BLaER1 (cell line): Measurements from ENCODE around the gene UPB1.

ENCODE experiments used
- H3K27ac ChIP-seq: shearing (Covaris generic); formaldehyde crosslinking; 2 replicates; pipeline ENCODE4 v1.8.1; 2022
- H3K27me3 ChIP-seq: shearing (Covaris generic); formaldehyde crosslinking; 2 replicates; pipeline ENCODE4 v1.8.1; 2022
- H3K36me3 ChIP-seq: shearing (Covaris generic); formaldehyde crosslinking; 2 replicates; pipeline ENCODE4 v1.8.1; 2022
- H3K4me1 ChIP-seq: shearing (Covaris generic); formaldehyde crosslinking; 2 replicates; pipeline ENCODE4 v1.8.1; 2022
- H3K4me2 ChIP-seq: shearing (Covaris generic); formaldehyde crosslinking; 2 replicates; pipeline ENCODE4 v1.8.1; 2022
- H3K4me3 ChIP-seq: shearing (Covaris generic); formaldehyde crosslinking; 2 replicates; pipeline ENCODE4 v1.8.1; 2022
- H3K9ac ChIP-seq: shearing (Covaris generic); formaldehyde crosslinking; 2 replicates; pipeline ENCODE4 v1.8.1; 2022
- H3K9me3 ChIP-seq: shearing (Covaris generic); formaldehyde crosslinking; 2 replicates; pipeline ENCODE4 v1.8.1; 2022
- H4K20me1 ChIP-seq: shearing (Covaris generic); formaldehyde crosslinking; 2 replicates; pipeline ENCODE4 v1.8.1; 2022
- Cebpa-rat ChIP-seq: shearing (Covaris generic); IDR thresholded peaks from 2 replicates; pipeline ENCODE4 v1.8.1; 2022

UPB1 gene

DNA sequence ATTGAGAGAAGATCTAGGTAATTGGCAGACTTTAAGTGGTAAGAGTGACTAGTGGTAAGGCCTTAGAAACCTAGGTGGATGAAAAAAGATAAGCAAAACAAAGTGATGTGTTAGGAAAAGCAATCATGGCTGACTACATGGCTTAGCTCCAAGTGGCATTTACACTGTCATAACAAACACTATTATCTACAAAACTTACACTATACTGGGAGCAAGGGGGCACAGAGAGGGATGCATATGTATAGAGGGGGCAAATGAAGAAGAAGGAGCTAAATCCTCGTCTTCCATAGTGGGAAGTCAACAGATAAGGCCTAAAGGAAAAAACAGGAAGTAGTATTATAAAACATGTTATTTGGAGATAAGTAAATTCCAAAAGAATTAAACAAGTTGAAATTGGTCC lies 35.2 kb upstream of the UPB1 start:
- Histone ChIP-seq H3K27ac (no peak overlapping the region), H3K4me3 (no peak overlapping the region), H3K36me3 (no peaks in the 10 kb centered on the region), H3K9ac (no peak overlapping the region), H3K27me3 (no peaks in the 10 kb centered on the region), H3K4me1 (no peaks in the 10 kb centered on the region), H3K9me3 (no peaks in the 10 kb centered on the region), H3K4me2 (no peak overlapping the region), H4K20me1 (no peaks in the 10 kb centered on the region)
- no peak for TF ChIP-seq Cebpa-rat

DNA sequence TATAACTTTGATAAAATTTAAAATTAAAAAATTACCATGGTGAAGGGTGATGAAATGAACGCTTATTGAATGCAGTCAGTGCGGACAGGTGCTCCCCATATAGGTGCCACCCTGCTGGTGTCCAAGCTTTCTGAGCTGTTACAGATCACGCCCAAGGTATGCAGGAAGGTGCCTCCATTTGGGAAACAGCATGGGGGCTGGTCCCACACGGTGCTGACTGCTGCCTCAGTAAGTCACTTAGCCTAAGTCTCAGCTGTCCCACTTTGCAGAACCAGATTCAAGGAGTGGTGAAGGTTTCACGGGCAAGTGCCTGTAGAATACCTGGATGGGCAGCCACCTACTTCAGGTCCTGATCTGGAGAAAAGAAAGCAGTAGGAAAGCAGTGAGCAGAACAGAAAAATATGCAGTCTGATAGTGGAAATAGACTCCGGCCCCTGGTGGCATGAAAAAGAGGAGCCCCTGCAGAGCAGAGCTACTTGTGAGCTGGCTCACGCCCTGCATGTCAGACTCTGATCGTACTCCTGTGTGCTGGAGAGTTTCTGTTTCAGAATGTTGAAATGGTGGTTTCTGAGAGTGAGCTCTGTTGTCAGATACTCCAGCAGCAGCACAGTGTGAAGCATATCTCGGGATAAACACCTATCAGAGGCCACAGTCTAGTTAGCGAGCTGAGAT lies 34.6 kb upstream of the UPB1 start:
- H3K4me3 ChIP-seq, result no peak overlapping the region

DNA sequence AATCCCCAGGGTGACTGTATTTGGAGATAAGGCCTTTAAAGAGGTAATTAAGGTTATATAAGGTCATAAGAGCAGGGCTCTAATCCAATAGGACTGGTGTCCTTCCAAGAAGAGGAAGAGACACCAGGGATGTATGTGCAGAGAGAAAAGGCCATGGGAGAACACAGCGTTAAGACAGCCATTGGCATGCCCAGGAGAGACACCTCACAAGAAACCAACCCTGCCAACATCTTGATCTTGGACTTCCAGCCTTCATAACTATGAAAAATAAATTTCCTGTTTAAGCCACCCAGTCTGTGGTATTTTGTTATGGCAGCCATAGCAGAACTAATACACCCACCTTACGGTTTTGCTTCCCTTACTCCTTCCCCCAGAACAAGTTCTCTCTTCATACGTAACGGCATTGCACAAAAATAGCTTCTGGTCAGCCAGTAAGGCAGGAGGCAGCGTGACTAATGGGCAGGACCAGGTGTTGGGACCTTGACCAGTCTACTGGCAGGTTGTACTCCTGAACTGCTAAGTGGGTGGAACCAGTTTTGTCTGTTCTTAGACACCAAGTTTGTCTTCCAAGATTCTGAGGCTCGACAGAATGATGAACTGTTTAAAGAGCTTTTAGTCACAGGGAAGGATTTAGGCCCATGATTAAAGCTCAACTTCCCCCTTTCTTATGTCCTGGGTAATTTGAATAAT lies 31.9 kb upstream of the UPB1 start:
- no peaks in the 10 kb centered on the region for H4K20me1 ChIP-seq
- no peak overlapping the region for H3K9ac ChIP-seq
- H3K9me3 ChIP-seq, result no peaks in the 10 kb centered on the region
- TF ChIP-seq Cebpa-rat, result no peak
- H3K27ac ChIP-seq, result no peak overlapping the region
- no peaks in the 10 kb centered on the region for H3K27me3 ChIP-seq
- H3K4me3 ChIP-seq, result no peak overlapping the region
- no peaks in the 10 kb centered on the region for H3K36me3 ChIP-seq
- H3K4me1 ChIP-seq, result peaks cover 15% of the 10 kb centered on the region
- H3K4me2 ChIP-seq, result no peak overlapping the region

More for the DNA sequence above, 34.6 kb upstream of the UPB1 start:
- no peaks in the 10 kb centered on the region for H3K36me3 ChIP-seq
- H3K27ac ChIP-seq, result no peak overlapping the region
- no peaks in the 10 kb centered on the region for H4K20me1 ChIP-seq
- no peak overlapping the region for H3K4me2 ChIP-seq
- TF ChIP-seq Cebpa-rat, result no peak
- no peaks in the 10 kb centered on the region for H3K4me1 ChIP-seq
- H3K9me3 ChIP-seq, result no peaks in the 10 kb centered on the region
- H3K9ac ChIP-seq, result no peak overlapping the region
- H3K27me3 ChIP-seq, result no peaks in the 10 kb centered on the region

DNA sequence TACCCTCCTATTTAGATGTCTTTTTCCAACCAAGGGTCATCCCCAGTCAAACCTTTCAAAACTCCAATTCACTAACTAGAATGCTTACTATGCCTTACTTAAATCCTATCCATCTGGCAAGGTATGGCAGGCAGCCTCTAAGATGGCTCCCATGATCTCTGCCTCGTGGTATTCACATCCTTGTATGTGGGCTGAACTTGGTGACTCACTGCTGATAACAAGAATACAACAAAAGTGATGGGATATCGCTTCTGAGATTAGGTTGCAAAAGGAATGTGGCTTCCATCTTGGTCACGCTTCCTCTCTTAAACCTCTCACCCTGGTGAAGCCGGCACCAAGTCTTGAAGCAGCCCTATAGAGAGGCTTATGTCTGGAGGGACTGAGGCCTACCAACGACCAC lies 29.6 kb upstream of the UPB1 start:
- Histone ChIP-seq H3K36me3 (no peaks in the 10 kb centered on the region), H3K9me3 (no peaks in the 10 kb centered on the region), H3K4me1 (peaks cover 15% of the 10 kb centered on the region), H3K27ac (no peak overlapping the region), H3K4me2 (no peak overlapping the region), H3K4me3 (no peak overlapping the region), H3K27me3 (no peaks in the 10 kb centered on the region), H3K9ac (no peak overlapping the region), H4K20me1 (no peaks in the 10 kb centered on the region)
- no peak for TF ChIP-seq Cebpa-rat

DNA sequence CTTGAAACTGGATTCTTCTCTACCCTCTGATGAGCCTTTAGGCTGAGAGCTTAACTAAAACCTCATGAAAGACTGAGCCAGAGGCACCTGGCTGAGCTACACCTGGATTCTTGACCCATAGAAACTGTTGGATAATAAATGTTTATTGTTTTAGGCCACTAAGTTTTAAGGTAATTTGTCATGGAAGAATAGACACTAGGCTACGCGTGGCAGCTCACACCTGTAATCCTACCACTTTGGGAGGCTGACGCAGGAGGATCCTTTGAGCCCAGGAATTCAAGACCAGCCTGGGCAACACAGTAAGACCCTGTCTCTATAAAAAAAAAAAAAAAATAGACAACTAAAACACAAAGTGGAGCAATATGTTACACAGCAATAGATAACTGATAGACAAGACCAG lies 29.2 kb upstream of the UPB1 start:
- no peak overlapping the region for H3K9ac ChIP-seq
- no peaks in the 10 kb centered on the region for H3K9me3 ChIP-seq
- no peaks in the 10 kb centered on the region for H3K27me3 ChIP-seq
- no peak overlapping the region for H3K4me3 ChIP-seq
- peaks cover 15% of the 10 kb centered on the region for H3K4me1 ChIP-seq
- no peaks in the 10 kb centered on the region for H4K20me1 ChIP-seq
- no peak for TF ChIP-seq Cebpa-rat
- no peak overlapping the region for H3K27ac ChIP-seq
- peak overlapping the region; percentile 60; the same call in 1 of the 2 replicates for H3K4me2 ChIP-seq
- no peaks in the 10 kb centered on the region for H3K36me3 ChIP-seq

DNA sequence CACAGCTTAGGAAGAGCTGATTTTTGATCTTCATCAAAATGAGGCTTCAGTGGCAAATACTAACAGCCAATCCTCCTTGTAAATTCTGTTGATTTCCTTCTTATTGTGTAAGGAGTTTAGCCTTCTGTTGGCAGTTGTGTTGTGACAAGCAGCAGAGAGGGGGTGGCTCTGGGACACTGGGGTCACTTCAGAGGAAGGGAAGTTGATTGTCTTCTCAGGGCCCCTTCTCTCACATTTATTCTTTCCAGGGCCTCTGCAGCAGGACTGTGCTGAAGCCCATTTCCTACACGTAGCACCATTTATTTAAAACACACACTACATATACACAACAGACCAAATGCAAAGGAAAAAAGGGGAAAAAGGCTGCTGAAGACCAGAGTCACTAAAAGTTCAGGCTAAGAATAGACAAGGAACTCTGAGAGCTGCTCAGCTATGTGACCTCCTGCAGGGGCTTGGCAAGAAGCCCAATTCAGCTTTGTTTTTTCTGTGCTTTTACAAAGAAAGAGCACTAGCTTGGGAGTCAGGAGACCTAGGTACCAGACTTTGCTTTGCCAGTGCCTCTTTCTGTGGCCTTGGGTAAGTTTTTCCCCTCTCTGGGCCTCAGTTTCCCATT lies 28.3 kb upstream of the UPB1 start:
- H3K4me3 ChIP-seq, result no peak overlapping the region
- TF ChIP-seq Cebpa-rat, result no peak
- H3K9me3 ChIP-seq, result no peaks in the 10 kb centered on the region
- no peaks in the 10 kb centered on the region for H4K20me1 ChIP-seq
- peaks cover 15% of the 10 kb centered on the region for H3K4me1 ChIP-seq
- H3K27ac ChIP-seq, result 0 out of 2 replicates have a peak overlapping the region, but pooled peaks have one; percentile 32
- no peak overlapping the region for H3K9ac ChIP-seq
- no peaks in the 10 kb centered on the region for H3K27me3 ChIP-seq
- H3K36me3 ChIP-seq, result no peaks in the 10 kb centered on the region
- H3K4me2 ChIP-seq, result peak overlapping the region; percentile 60

DNA sequence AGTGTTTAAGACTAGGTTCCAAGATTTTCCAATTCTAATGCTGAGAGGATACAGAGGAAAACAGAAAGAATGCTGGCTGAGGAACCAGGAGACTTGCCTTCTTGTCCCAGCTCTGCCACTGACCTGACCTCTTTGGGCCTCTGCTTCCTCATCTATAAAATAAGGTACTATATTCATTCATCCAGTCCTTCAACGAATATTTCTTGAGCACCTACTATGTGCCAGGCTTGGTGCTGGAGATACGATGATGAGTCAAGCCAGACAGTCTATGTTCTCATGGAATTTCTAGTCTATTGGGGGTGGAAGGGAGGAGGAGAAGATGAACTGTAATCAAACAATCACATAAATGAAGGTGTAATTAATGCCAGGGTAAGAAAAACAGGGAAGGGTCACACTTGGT lies 27.8 kb upstream of the UPB1 start:
- Histone ChIP-seq H4K20me1 (no peaks in the 10 kb centered on the region), H3K27me3 (no peaks in the 10 kb centered on the region), H3K4me2 (peak overlapping the region; percentile 60), H3K9ac (no peak overlapping the region), H3K27ac (0 out of 2 replicates have a peak overlapping the region, but pooled peaks have one; percentile 32), H3K4me3 (no peak overlapping the region), H3K36me3 (no peaks in the 10 kb centered on the region), H3K9me3 (no peaks in the 10 kb centered on the region), H3K4me1 (peaks cover 15% of the 10 kb centered on the region)
- TF ChIP-seq Cebpa-rat, result no peak

DNA sequence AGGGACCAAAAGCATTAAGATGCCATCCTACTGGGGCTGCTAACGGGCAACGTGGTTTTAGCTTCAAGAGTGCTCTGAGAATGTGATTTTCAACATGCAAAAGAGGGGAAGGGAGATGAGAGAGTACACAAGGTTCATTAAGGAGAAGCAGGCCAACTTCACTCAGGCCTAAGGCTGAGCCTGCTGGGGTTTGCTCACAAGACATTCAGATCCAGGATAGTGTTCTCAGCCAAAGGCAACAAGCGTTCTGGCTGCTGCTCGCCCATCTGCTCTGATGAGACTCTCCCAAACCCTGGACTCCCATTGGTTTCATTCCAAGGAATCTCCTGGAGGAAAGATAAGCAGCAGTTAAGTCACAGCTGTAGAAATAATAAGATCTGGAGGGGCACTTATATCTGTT lies 23.6 kb upstream of the UPB1 start:
- Histone ChIP-seq H3K9ac (no peak overlapping the region), H3K4me3 (no peak overlapping the region), H3K9me3 (no peaks in the 10 kb centered on the region), H3K27ac (no peak overlapping the region), H3K4me1 (peaks cover 9% of the 10 kb centered on the region), H4K20me1 (no peaks in the 10 kb centered on the region), H3K36me3 (no peaks in the 10 kb centered on the region), H3K4me2 (no peak overlapping the region), H3K27me3 (no peaks in the 10 kb centered on the region)
- no peak for TF ChIP-seq Cebpa-rat

DNA sequence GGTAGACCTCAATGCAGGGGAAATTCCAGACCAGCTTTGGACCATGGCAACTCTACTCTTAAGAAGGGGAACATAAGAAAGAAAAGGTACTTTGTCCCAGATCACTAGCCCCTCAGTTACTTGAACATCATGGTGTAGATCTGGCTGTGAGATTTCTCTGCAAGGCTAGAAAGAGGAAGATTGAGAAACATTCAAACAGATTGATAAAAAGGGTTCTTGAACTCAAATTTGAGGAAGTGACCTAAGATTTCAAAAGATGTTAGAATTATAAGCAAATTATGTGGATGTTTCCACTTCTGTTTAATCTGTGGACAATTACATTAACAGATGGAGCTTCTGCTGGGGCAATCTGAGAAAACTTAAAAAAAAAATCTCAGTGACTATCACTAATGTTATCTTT lies 21.8 kb upstream of the UPB1 start:
- Histone ChIP-seq H4K20me1 (no peaks in the 10 kb centered on the region), H3K27me3 (no peaks in the 10 kb centered on the region), H3K36me3 (no peaks in the 10 kb centered on the region), H3K4me1 (no peaks in the 10 kb centered on the region), H3K9ac (no peak overlapping the region), H3K4me2 (no peak overlapping the region), H3K9me3 (no peaks in the 10 kb centered on the region), H3K4me3 (no peak overlapping the region), H3K27ac (no peak overlapping the region)
- no peak for TF ChIP-seq Cebpa-rat

DNA sequence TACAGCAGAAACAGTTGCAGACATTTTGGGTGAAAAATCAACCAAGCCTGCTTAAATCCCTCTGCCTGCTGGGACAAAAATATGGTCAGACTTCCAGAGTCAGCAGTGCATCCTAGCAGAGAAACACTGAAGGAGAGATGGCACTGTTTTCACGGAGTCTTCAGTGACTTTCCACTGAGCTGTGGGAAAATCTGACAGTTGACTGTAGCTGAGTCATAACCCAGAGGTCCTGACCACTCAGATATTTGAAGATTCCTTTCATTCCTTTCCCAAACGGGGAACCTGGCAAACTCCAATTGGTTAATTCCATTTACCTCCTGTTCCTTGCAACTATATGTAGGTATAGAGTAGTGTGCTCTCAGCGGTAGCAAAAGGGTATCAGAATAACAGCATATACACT lies 20.9 kb upstream of the UPB1 start:
- H4K20me1 ChIP-seq, result no peaks in the 10 kb centered on the region
- no peak overlapping the region for H3K9ac ChIP-seq
- no peak for TF ChIP-seq Cebpa-rat
- H3K9me3 ChIP-seq, result no peaks in the 10 kb centered on the region
- no peaks in the 10 kb centered on the region for H3K27me3 ChIP-seq
- H3K27ac ChIP-seq, result no peak overlapping the region
- H3K36me3 ChIP-seq, result no peaks in the 10 kb centered on the region
- no peaks in the 10 kb centered on the region for H3K4me1 ChIP-seq
- H3K4me3 ChIP-seq, result no peak overlapping the region
- no peak overlapping the region for H3K4me2 ChIP-seq
